Transverse colon (tissue), 4 donors: ENCODE measurements around the gene RAPH1.

Experiments
- CTCF ChIP-seq, 5 experiments: fragments of 200-600 bp in 3 of 5; fragments of 450-650 bp in 2 of 5; sonication (generic) in 3 of 5; IDR thresholded peaks; 1 replicate in 2 of 5; 2 replicates in 3 of 5; pipeline ENCODE4 v1.5.1; 2016 to 2017; ENCODE audit warnings: antibody characterized with exemption in 5 of 5, inconsistent platforms in 3 of 5, mild to moderate bottlenecking in 2 of 5, moderate library complexity in 1 of 5
- POLR2A ChIP-seq: fragments of 450-650 bp; IDR thresholded peaks from one replicate; pipeline ENCODE4 v1.6.1; 2016; ENCODE audit warnings: antibody characterized with exemption, mild to moderate bottlenecking, moderate library complexity
- POLR2AphosphoS5 ChIP-seq, 3 donors: sonication (generic); formaldehyde crosslinking; IDR thresholded peaks; one replicate each; pipeline ENCODE4 v1.6.1; 2016; ENCODE audit warnings: antibody characterized with exemption in 3 of 3

- TF ChIP-seq POLR2A (no peak), POLR2AphosphoS5 (IDR thresholded peaks at IDR 0.05) (no peak), CTCF (IDR thresholded peaks at IDR 0.05) (no peak)
These were observed 152.1 kb downstream of the RAPH1 start for GRCh38 chr2:203383038-203383437.
